ENCODE results near the gene TTLL5. TPM values are rescaled to one million over a fixed set of nuclear protein-coding genes. Genes with fewer than 3 reads are reported as not detected.
A peak's percentile ranks its signal among the peaks of the same experiment; 100 is the strongest.

TTLL5 gene
- total and polyA plus RNA-seq, 2 donors (not counting 1 experiment from before 2014, with no cell fraction given): 16.1 to 23.8 TPM

GRCh38 chr14:75673345-75674035, 12.4 kb downstream of the TTLL5 start:
- DNase-seq (ENCODE audit: low read depth in 2 of 2): no peak
- Histone ChIP-seq H3K4me2 (ENCODE audit: extremely low read depth, insufficient read depth, low read length) (no peak overlapping the region), H3K4me3 (replicated peaks in 1 of 4; ENCODE audit: control extremely low read depth in 1 of 4, insufficient read depth in 1 of 4, low read depth in 3 of 4, low read length in 4 of 4) (no peak overlapping the region), H3K4me1 (ENCODE audit: control insufficient read depth, extremely low read depth, insufficient read depth, low read length) (no peaks in the 10 kb centered on the region), H3K79me2 (ENCODE audit: control insufficient read depth, insufficient read depth, low read length) (no peaks in the 10 kb centered on the region), H3K27ac (ENCODE audit: insufficient read depth, low read length) (no peak overlapping the region), H4K20me1 (ENCODE audit: control insufficient read depth, extremely low read depth, insufficient read depth, low read length) (no peaks in the 10 kb centered on the region), H2AFZ (ENCODE audit: low read length) (no peak overlapping the region), H3K36me3 (ENCODE audit: control insufficient read depth, insufficient read depth, low read length) (no peaks in the 10 kb centered on the region), H3K9ac (ENCODE audit: insufficient read depth, low read length) (no peak overlapping the region), H3K9me3 (ENCODE audit: control insufficient read depth, insufficient read depth, low read depth, low read length) (no peaks in the 10 kb centered on the region), H3K27me3 (ENCODE audit: control insufficient read depth, insufficient read depth, low read length) (no peaks in the 10 kb centered on the region)
- no peak for TF ChIP-seq EZH2 (IDR thresholded peaks at IDR 0.05; ENCODE audit: low read length, missing control alignments)
- TF ChIP-seq, protein P1, sequence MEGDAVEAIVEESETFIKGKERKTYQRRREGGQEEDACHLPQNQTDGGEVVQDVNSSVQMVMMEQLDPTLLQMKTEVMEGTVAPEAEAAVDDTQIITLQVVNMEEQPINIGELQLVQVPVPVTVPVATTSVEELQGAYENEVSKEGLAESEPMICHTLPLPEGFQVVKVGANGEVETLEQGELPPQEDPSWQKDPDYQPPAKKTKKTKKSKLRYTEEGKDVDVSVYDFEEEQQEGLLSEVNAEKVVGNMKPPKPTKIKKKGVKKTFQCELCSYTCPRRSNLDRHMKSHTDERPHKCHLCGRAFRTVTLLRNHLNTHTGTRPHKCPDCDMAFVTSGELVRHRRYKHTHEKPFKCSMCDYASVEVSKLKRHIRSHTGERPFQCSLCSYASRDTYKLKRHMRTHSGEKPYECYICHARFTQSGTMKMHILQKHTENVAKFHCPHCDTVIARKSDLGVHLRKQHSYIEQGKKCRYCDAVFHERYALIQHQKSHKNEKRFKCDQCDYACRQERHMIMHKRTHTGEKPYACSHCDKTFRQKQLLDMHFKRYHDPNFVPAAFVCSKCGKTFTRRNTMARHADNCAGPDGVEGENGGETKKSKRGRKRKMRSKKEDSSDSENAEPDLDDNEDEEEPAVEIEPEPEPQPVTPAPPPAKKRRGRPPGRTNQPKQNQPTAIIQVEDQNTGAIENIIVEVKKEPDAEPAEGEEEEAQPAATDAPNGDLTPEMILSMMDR (conservative IDR thresholded peaks at IDR 0.05 in 1 of 2, IDR thresholded peaks at IDR 0.05 in 1 of 2; ENCODE audit: low read depth in 1 of 2, low read length in 2 of 2): no peak

GRCh38 chr14:75675265-75675960, 14.4 kb downstream of the TTLL5 start:
- H2AFZ ChIP-seq (ENCODE audit: low read length): no peak overlapping the region
- DNase-seq (ENCODE audit: low read depth in 2 of 2): no peak
- no peak for TF ChIP-seq EZH2 (IDR thresholded peaks at IDR 0.05; ENCODE audit: low read length, missing control alignments)
- TF ChIP-seq, protein P1 (conservative IDR thresholded peaks at IDR 0.05 in 1 of 2, IDR thresholded peaks at IDR 0.05 in 1 of 2; ENCODE audit: low read depth in 1 of 2, low read length in 2 of 2): peak in 1 of 2 donors; percentile 12
- H3K27me3 ChIP-seq (ENCODE audit: control insufficient read depth, insufficient read depth, low read length): no peaks in the 10 kb centered on the region
- no peaks in the 10 kb centered on the region for H3K79me2 ChIP-seq (ENCODE audit: control insufficient read depth, insufficient read depth, low read length)
- H3K4me1 ChIP-seq (ENCODE audit: control insufficient read depth, extremely low read depth, insufficient read depth, low read length): no peaks in the 10 kb centered on the region
- no peak overlapping the region for H3K9ac ChIP-seq (ENCODE audit: insufficient read depth, low read length)
- H3K4me2 ChIP-seq (ENCODE audit: extremely low read depth, insufficient read depth, low read length): no peak overlapping the region
- no peaks in the 10 kb centered on the region for H4K20me1 ChIP-seq (ENCODE audit: control insufficient read depth, extremely low read depth, insufficient read depth, low read length)
- no peak overlapping the region for H3K4me3 ChIP-seq (replicated peaks in 1 of 4; ENCODE audit: control extremely low read depth in 1 of 4, insufficient read depth in 1 of 4, low read depth in 3 of 4, low read length in 4 of 4)
- H3K9me3 ChIP-seq (ENCODE audit: control insufficient read depth, insufficient read depth, low read depth, low read length): no peaks in the 10 kb centered on the region
- no peaks in the 10 kb centered on the region for H3K36me3 ChIP-seq (ENCODE audit: control insufficient read depth, insufficient read depth, low read length)
- no peak overlapping the region for H3K27ac ChIP-seq (ENCODE audit: insufficient read depth, low read length)

- H3K9me3 ChIP-seq (ENCODE audit: control insufficient read depth, insufficient read depth, low read depth, low read length): no peaks in the 10 kb centered on the region
- H3K4me1 ChIP-seq (ENCODE audit: control insufficient read depth, extremely low read depth, insufficient read depth, low read length): no peaks in the 10 kb centered on the region
- no peak for TF ChIP-seq EZH2 (IDR thresholded peaks at IDR 0.05; ENCODE audit: low read length, missing control alignments)
- no peak overlapping the region for H3K9ac ChIP-seq (ENCODE audit: insufficient read depth, low read length)
- H3K27ac ChIP-seq (ENCODE audit: insufficient read depth, low read length): no peak overlapping the region
- no peak for DNase-seq (ENCODE audit: low read depth in 2 of 2)
- H3K36me3 ChIP-seq (ENCODE audit: control insufficient read depth, insufficient read depth, low read length): peaks cover 3% of the 10 kb centered on the region
- no peak overlapping the region for H3K4me3 ChIP-seq (replicated peaks in 1 of 4; ENCODE audit: control extremely low read depth in 1 of 4, insufficient read depth in 1 of 4, low read depth in 3 of 4, low read length in 4 of 4)
- H4K20me1 ChIP-seq (ENCODE audit: control insufficient read depth, extremely low read depth, insufficient read depth, low read length): no peaks in the 10 kb centered on the region
- H2AFZ ChIP-seq (ENCODE audit: low read length): no peak overlapping the region
- H3K27me3 ChIP-seq (ENCODE audit: control insufficient read depth, insufficient read depth, low read length): no peaks in the 10 kb centered on the region
- H3K4me2 ChIP-seq (ENCODE audit: extremely low read depth, insufficient read depth, low read length): no peak overlapping the region
- no peaks in the 10 kb centered on the region for H3K79me2 ChIP-seq (ENCODE audit: control insufficient read depth, insufficient read depth, low read length)
Observed at GRCh38 chr14:75685910-75686309, 24.9 kb downstream of the TTLL5 start.
